GM03348 (cell line): ENCODE measurements around the gene ESR1.
"Not testable (repeated sequence)": the region's sequence is repeated elsewhere in the genome, so short reads cannot be mapped to it uniquely, and the experiment has no call there.

Source experiments
- DNase-seq: peaks from one replicate; pipeline ENCODE4 v3.0.0; 2012; ENCODE audit warnings: low spot score

Gene ESR1

DNA sequence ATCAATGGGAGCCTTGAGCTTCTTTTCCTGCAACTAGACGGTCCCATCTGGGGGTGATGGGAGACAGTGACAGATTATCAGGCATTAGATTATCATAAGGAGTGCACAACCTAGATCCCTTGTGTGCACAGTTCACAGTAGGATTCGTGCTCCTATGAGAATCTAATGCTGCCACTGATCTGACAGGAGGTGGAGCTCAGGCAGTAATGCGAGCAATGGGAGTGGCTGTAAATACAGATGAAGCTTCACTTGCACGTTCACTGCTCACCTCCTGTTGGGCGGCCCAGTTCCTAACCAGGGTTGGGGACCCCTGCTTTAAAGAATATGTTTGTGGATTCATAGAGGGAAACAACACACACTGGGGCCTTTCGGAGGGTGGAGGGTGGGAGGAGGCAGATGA lies 180.7 kb downstream of the ESR1 start:
- not testable (repeated sequence) for DNase-seq

DNA sequence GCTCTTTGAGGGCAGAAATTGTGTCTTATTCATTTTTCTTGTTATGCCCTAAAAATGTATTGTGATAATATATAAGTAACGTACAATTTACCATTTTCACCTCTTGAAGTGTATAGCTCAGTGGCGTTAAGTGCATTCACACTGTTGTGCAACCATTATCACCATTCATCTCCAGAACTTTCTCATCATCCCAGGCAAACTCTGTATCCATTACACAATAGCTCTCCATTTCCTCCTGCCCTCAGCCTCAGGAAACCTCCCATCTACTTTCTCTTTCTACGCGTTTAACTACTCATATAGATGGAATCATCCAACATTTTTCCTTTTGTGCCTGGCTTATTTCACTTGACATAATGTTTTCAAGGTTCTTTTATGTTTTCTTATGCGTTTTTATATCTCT lies 184.6 kb downstream of the ESR1 start:
- no peak for DNase-seq

DNA sequence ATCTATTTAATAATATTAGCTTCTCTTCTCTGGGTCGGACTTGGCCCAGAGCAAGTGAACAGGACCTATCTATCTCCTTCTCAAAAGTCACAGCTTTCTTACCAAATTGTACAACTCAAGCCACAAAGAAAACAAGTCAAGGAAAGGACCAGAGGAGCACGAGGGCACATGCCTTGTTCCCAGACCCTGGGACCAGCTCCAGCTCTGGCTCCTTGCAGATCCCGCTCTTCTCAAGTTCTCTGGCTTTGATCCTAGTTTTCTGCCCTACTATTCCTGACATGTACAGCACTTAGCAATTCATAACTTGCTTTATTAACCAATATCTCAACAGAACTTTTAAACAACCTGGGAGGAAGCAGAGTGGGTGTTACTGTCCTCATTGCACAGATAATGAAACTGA lies 185.9 kb downstream of the ESR1 start:
- DNase-seq, result no peak

DNA sequence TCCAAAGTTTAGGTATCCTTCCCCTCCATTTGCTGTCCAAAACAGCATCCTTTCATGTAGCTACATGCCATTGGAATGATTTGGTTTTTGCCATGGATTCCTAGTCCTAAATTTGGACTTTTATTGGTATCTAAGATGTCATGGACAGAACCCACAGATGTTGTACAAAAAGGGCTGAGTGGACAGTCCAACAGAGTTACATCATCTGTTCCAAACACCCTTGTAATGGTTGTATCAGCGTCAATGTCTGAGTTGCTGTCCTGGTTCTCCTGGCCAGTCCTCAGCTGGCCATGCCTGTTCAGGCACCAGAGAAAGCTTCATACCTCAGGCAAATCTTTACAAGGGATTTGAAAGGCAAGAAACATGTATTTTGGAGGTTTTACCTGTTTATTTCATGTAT lies 191.3 kb downstream of the ESR1 start:
- no peak for DNase-seq

DNA sequence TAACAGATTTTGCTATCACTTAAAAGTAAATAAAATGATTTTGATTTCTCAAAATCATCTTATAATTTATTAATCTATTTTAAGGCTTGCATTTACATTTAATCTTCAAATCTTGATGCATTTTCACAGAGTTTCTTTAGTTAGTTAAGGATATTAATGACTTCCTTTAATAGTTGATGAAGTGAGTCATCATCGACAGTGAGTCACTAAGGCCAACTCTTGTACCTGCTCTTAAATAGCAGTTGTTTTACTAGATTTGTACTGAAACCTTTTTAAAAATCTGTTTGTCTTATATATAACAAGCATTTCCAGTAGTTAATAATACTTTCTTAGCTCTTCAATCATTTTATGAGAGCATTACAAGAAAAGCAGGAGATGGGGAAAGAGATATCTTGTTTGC lies 191.7 kb downstream of the ESR1 start:
- no peak for DNase-seq

DNA sequence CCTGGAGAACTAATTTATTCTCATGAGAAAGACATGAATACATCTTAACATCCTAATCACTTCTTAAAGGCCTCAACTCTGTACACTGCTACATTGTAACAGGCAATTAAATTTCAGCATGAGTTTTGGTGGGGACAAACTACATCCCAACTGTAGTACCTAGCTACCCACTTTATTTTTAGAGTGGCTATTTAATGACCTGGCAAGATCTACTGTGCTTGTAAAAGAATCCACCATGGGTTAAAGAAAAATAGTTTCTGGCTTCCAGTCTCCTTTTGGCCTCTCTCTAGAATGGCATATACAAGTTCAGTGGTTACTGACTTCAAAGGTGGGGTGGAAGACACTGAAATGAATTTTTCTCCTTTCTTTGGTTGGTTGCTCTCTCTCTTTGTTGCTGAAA lies 193.9 kb downstream of the ESR1 start:
- no peak for DNase-seq

DNA sequence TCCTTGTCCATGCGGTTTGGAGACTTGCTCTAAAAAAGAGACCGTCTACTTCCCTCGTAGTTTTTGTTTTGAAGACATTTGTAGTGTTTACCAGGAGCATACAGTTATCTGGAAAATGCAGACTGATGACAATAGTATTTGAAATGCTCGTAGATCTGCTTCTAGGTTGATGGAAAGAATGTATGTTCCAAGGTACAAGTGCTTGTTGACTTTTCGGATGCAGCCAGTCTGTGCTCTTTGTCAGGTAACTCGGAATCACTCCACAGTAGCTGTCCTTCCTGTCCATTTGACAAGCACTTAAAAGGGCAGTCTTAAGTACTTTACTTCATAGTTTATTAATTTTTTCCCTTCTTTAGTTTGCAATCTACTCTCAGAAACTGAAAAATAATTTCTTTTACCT lies 194.8 kb downstream of the ESR1 start:
- no peak for DNase-seq

DNA sequence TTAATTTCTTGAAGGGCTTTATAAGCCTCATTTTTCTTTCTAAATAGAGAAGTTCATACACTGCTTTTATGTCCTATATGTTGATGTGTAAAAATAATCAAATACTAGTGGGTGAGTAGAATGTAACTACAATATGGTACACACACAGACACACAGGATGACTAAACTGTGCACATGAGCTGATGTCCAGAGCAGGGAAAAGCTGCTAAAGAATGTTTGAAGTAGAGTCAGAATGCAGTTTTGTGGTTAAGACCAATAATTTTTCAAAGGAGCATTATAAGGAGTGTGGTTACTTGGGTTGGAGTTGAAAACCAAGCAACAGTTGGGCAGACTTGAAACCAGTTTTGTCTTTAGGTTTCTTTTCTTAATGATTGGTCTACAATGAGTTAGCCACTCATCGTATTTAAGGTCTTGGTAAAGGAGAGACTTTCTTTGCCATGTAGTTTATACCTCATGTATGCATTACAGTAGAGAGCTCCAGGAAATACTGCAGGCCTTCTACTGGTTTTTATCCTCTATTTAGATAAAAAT lies 196.6 kb downstream of the ESR1 start:
- DNase-seq, result no peak

DNA sequence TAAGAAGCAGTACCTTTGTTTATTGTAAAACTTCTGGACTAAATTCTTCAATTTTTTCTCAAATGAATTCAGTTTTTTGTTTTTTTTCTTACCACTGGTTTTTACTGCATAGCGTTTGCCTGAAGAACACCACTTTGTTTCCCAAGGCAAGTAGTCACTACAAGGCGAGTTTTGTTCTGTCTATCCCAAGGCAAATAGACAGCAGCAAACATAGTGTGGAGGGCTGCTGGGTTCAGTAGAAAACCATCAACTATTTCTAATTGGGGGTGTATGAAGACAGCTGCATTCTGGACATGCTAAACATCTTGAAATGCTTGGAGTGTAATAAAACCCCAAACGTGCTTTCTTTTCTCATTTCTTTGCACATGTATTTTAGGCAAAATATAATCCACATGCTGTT lies 197.4 kb downstream of the ESR1 start:
- no peak for DNase-seq

DNA sequence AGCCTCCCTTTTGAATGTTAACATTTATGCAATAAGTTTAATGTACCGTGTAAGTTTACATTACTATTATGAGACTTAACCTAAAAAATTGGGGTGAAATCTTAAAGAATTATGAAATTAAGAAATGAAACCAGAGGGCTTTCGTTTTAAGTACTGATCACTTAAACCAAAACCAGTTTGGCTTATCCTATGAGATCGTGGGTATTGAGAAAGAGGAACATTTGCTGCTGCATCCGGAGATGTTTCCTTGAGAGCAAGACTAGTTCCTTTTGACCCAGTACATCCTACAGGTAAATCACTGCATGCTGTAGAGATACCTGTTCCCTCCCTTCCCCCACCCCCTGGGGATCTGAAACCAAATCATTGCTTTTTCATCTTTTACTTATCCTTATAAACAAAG lies 201.3 kb downstream of the ESR1 start:
- no peak for DNase-seq

DNA sequence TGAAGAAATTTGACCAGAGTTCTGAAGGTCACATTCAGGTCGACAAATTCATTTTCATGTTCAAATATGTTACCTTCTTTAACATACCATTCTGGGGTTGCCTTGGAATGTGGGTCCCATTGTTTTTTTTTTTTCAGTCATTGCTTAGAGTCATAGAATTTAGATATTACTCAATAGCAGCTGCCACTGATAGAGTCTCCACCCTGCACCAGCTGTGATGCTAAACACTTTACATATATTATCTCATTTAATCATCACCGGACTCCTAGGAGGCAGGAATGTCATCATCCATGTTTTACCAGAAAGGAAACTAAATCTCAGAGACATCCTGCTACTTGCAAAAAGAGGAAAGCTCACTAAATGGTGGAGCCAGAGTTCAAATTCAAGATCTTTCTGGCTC lies 204.7 kb downstream of the ESR1 start:
- no peak for DNase-seq

DNA sequence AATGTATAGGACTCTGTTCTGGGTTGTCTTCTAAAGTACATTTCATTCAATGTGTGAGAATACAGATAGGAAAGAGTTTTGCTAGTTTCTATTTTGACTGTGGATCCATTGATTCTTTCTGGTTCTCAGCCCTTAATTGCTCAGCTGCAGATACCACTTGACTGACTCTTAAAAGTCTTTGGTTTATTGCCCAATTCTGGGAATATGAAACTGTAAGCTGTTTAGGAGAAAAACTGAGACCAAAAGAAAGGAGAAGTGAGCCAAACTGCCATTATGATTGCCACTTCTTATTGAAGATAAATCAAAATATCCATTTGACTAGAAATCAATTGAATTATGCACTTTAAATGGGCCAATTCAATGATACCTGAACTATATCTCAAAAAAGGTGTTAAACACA lies 211.4 kb downstream of the ESR1 start:
- no peak for DNase-seq

DNA sequence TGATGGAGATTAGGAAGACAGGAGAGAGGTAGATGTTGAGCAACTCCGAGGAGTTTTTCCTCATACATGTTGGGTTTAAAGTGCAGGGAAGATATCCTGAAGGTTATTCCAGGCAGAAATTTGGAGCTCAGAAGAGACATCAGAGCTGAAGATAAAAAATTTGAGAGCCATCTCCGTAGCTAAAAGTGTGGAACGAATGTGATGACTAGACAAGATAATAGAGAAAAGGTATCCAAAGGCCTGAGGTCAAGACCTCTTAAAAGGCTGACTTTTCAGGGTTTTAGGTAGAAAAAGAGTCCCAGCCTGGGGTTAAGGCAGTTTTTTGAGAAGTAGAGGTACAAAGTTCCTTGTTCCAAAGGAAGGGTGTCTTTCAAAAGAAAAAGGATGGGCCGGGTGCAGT lies 214.8 kb downstream of the ESR1 start:
- no peak for DNase-seq

DNA sequence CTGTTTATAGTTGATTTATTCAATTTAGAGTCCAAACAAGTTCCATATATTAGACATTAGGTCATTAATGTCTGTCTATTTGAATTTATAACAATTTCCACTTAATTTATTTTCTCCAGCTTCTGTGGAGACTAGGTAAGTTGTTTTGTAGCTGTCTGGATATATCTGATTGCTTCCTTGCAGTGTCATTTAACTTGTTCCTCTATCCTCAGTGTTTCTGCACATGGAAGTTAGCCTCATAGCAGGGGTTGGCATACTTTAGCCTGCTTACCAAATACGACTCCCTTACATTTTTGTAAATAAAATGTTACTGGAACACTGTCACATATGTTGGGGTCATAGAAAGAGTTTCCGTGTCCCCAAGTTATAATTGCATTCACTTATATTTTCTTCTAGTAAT lies 216.1 kb downstream of the ESR1 start:
- DNase-seq, result no peak

DNA sequence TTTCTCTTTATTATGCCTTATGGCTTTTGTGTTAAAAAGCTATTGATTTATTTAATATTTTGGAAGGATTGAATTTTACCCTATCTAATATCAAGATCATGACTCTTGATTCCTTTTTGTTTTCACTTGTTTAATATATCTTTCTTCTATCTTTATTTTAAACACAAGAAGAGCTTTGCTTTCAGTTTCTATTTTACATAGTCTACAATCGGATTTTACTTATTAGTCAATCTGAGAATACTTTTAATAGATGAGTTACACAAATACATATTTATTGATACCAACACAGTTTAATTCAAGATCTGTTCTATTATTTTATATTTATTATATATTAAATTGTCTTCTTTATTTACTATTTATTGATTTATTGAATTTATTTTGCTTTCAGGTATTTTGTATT lies 218.8 kb downstream of the ESR1 start:
- no peak for DNase-seq

DNA sequence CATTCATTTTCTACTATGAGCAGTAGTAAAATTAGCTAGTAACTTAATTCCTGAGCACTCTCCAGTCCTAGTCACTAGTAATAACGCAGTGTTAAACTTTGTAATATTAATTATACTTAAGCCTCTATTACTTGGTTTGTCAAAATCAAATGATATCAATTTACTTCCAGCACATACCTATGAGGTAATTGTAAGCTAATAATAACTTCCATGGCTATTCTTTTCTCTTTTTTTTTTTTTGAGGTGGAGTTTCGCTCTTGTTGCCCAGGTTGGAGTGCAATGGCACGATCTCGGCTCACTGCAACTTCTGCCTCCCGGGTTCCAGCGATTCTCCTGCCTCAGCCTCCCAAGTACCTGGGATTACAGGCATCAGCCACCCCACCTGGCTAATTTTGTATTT lies 219.3 kb downstream of the ESR1 start:
- not testable (repeated sequence) for DNase-seq

DNA sequence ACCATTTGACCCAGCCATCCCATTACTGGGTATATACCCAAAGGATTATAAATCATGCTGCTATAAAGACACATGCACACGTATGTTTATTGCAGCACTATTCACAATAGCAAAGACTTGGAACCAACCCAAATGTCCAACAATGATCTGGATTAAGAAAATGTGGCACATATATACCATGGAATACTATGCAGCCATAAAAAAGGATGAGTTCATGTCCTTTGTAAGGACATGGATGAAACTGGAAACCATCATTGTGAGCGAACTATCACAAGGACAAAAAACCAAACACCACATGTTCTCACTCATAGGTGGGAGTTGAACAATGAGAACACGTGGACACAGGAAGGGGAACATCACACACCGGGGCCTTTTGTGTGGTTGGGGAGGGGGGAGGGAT lies 226.3 kb downstream of the ESR1 start:
- not testable (repeated sequence) for DNase-seq

DNA sequence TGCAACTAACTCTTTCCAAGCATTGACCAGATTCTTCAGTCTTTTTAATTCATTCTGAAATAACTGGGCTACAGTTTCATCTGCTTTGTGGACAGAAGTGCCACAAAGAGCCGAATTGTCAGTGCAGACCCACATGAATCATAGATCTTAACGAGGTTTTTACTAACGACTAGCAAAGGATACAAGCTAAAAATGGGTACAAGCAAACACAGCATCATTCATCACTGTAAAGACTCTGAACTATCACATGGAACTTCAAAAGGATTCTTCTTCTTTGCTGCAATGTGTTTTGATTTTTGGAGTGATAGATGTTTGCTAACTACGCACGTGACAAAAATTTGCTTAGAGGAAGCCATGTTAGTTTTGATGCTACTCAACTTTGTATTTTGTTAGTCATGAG lies 227.1 kb downstream of the ESR1 start:
- no peak for DNase-seq

DNA sequence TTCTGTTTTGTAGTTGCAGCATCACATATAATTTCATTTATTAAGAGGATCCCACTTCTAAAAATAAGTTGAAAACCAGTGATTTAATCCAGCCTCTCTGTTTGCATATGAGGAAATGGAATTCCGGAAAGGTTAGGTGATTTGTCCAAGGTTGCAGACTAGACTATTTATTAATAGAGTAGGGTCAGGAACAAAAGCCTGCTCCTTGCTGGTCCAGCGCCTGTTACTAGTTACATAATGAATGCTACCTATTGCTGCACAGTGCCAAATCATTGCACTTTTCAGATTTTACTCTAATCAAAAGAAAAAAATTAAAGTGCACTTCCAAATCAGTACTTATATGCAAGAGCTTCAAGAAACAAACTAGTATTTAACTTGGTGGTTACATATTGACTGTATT lies 238.6 kb downstream of the ESR1 start:
- DNase-seq, result no peak

DNA sequence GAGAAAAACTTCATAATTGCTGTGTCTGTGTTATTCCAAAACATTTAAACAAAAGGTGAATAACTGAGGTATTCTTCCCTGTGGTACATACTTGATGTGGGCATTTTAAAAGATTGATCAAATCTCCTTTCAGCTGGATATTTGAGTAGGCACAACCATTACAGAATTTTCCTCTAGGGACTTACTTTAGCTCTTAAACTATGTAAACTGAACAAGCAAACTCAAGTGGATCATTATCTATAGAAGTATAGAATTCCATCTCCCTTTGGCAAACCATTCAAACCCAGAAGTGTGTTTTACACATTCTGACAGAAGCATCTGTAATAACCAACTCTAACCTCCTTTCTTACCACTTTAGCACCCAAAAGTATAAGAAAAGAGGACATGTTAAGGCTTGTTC lies 241.4 kb downstream of the ESR1 start:
- DNase-seq, result no peak

DNA sequence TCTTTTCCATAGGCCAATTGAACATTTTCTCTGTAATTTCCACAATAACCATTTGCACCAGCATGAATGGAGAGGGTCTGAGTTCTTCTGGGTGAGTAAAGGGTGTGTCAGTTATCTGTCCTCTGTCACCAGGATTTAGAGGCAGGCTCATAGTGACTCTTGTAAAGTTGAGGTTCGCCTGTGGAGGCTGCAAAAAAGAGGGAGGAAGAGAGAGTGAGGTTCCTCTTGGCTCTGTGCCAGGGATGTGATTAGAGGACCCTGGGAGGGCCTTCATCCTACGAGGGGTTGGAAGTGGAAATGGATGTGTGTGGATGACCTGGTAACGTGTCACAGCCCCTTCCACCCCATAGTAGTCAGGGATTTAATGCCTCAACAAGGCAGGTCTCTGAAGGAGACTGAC lies 242.0 kb downstream of the ESR1 start:
- no peak for DNase-seq

DNA sequence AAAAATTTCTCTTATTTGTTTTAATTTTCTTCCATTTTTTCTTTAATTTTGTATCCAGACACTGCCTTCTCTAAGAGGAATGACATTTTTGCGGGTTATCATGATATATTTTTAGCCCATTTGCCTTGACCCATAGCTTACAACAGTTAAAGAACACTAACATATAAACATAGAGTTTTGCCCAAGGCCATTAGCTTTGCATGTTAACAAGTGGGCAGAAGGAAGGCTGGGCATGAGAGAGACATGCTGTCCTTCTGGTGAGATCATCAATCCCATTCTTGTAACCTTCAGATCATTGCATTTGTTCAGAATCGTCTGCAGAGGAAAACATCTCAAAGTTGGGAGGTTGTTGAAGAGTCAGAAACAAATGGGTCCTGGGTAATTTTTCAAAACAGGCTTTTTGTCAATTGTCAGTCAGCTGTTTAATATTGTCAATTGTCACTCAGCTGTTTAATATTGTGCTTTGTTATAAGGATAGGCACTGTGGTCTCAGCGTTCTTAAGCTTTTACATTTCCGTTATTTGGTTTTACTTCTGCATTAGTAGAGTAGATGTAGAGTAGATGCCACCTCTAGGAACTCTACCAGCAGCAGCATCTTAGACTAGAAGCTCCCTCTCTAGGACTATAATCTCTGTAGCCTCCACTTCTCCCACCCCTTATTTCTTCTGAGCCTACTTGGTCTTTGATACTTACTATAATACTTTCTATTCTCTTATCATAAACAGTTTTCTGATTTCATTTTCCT lies 243.1 kb downstream of the ESR1 start:
- DNase-seq, result no peak

DNA sequence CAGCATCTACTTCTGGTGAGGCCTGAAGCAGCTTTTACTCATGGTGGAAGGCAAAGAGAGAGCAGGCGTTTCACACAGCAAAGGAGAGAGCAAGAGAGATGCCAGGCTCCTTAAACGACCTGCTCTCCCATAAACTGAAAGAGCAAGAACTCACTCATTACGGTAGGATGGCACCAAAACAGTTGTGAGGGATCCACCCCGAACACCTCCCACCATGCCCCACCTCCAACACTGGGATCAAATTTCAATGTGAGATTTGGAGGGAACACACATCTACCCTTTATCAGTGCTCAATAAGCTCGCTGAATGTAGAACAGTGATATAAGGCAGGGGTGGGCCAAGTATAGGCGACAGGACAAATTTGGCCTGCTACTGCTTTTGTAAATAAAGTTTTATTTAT lies 244.6 kb downstream of the ESR1 start:
- no peak for DNase-seq

DNA sequence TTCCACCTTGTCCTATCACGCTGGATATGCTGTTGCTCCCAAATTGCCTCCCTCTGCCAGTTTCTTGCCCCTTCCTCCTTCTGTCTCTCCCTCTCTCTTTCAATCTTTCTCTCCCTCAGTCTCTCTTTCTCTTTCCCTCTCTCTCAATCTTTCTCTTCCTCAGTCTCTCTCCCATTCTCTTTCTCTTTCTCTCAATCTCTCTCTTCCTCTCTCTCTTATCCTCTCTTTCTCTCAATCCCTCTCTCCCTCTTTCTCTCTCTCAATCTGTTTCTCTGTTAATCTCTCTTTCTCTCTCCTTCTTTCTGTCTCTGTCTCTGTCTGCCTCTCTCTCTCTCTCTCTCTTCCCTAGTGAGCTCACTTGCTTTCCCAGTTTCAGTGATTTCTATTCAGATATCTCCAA lies 245.8 kb downstream of the ESR1 start:
- no peak for DNase-seq
